ENCODE results near the gene SEC31A. TPM values are rescaled to one million over a fixed set of nuclear protein-coding genes. Genes with fewer than 3 reads are reported as not detected.
"Not testable (repeated sequence)": the region's sequence is repeated elsewhere in the genome, so short reads cannot be mapped to it uniquely, and the experiment has no call there.

Gene SEC31A
- total RNA-seq, 1 donor from 2014 or later = 145 TPM

GRCh38 chr4:82896755-82897154, 5.8 kb upstream of the SEC31A start:
- DNase-seq = no peak

GRCh38 chr4:82893942-82894341, 3.0 kb upstream of the SEC31A start:
- no peak for DNase-seq

- DNase-seq = no peak
These were observed 1.5 kb upstream of the SEC31A start for GRCh38 chr4:82892467-82892802.

GRCh38 chr4:82891707-82892466, 934 bp upstream of the SEC31A start:
- no peak for DNase-seq

GRCh38 chr4:82890528-82890900, 439 bp downstream of the SEC31A start:
- no peak for DNase-seq

GRCh38 chr4:82889287-82889686, 1.7 kb downstream of the SEC31A start:
- no peak for DNase-seq

- DNase-seq = no peak
These were observed 4.6 kb downstream of the SEC31A start for GRCh38 chr4:82886147-82886942.

- DNase-seq = no peak
These were observed 5.5 kb downstream of the SEC31A start for GRCh38 chr4:82885410-82885809.

GRCh38 chr4:82868572-82868971, 22.4 kb downstream of the SEC31A start:
- no peak for DNase-seq

- DNase-seq = no peak
These were observed 24.1 kb downstream of the SEC31A start for GRCh38 chr4:82866706-82867385.

GRCh38 chr4:82866033-82866432, 24.9 kb downstream of the SEC31A start:
- not testable (repeated sequence) for DNase-seq

- no peak for DNase-seq
These were observed 25.4 kb downstream of the SEC31A start for GRCh38 chr4:82865592-82865991.

- no peak for DNase-seq
These were observed 26.5 kb downstream of the SEC31A start for GRCh38 chr4:82864336-82864979.

- DNase-seq = no peak
These were observed 29.4 kb downstream of the SEC31A start for GRCh38 chr4:82861529-82861928.

- not testable (repeated sequence) for DNase-seq
These were observed 30.5 kb downstream of the SEC31A start for GRCh38 chr4:82860487-82860886.

- DNase-seq = no peak
These were observed 38.1 kb downstream of the SEC31A start for GRCh38 chr4:82852751-82853285.

- DNase-seq = no peak
These were observed 38.8 kb downstream of the SEC31A start for GRCh38 chr4:82851885-82852750.

GRCh38 chr4:82851318-82851717, 39.6 kb downstream of the SEC31A start:
- no peak for DNase-seq

- DNase-seq = no peak
These were observed 40.3 kb downstream of the SEC31A start for GRCh38 chr4:82850684-82851083.

GRCh38 chr4:82848706-82849105, 42.2 kb downstream of the SEC31A start:
- no peak for DNase-seq

- no peak for DNase-seq
These were observed 48.4 kb downstream of the SEC31A start for GRCh38 chr4:82842593-82842992.

- DNase-seq = no peak
These were observed 51.3 kb downstream of the SEC31A start for GRCh38 chr4:82839624-82840023.

Data from occipital lobe (tissue), 2 donors.